GM12873 (cell line): ENCODE measurements around the gene ETFRF1.

Source experiments
- CTCF ChIP-seq: IDR thresholded peaks from 2 replicates; pipeline ENCODE4 v1.5.1; 2012; ENCODE audit warnings: low read depth, mild to moderate bottlenecking, moderate library complexity, low read length, control low read depth; ENCODE audit not compliant: insufficient read depth; ENCODE audit errors: missing control alignments

ETFRF1 gene

GRCh38 chr12:25195056-25195971 lies at the start of gene ETFRF1, which contains the start of gene DNAI7:
ETFRF1 (plus strand) TSS chr12:25195237; CDS start chr12:25203957, 8,720 bp downstream.
DNAI7 (minus strand) TSS chr12:25195160; CDS start chr12:25195078, 82 bp downstream.
- no peak for TF ChIP-seq CTCF

GRCh38 chr12:25146686-25147085 lies 48.4 kb upstream of the ETFRF1 start:
- no peak for TF ChIP-seq CTCF

GRCh38 chr12:25151476-25151875 lies 43.6 kb upstream of the ETFRF1 start:
- TF ChIP-seq CTCF = no peak

- no peak for TF ChIP-seq CTCF
Measured at GRCh38 chr12:25152055-25152454, 43.0 kb upstream of the ETFRF1 start.

GRCh38 chr12:25155022-25155576 lies 39.9 kb upstream of the ETFRF1 start:
- peak; percentile 67 for TF ChIP-seq CTCF

GRCh38 chr12:25156061-25156460 lies 39.0 kb upstream of the ETFRF1 start:
- TF ChIP-seq CTCF = no peak

GRCh38 chr12:25162866-25163265 lies 32.2 kb upstream of the ETFRF1 start:
- no peak for TF ChIP-seq CTCF
